HFFc6 (cell line): Measurements from ENCODE around the gene NLRP2B. TPM values are rescaled to one million over a fixed set of nuclear protein-coding genes. Genes with fewer than 3 reads are reported as not detected.
"Not testable (repeated sequence)": the region's sequence is repeated elsewhere in the genome, so short reads cannot be mapped to it uniquely, and the experiment has no call there.

Experiments used
- DNase-seq: peaks from one replicate; pipeline ENCODE4 v3.0.0-alpha.2; 2018
- H3K27ac Mint-ChIP-seq: 2 replicates; pipeline ENCODE4 v1.8.0; 2020; ENCODE audit warnings: mild to moderate bottlenecking, mixed read lengths
- H3K27me3 Mint-ChIP-seq: 2 replicates; pipeline ENCODE4 v1.8.0; 2021; ENCODE audit warnings: mild to moderate bottlenecking, moderate library complexity, mixed read lengths; ENCODE audit not compliant: insufficient read depth
- H3K36me3 Mint-ChIP-seq: 2 replicates; pipeline ENCODE4 v1.8.0; 2021; ENCODE audit warnings: low read depth, mixed read lengths
- H3K4me1 Mint-ChIP-seq: 2 replicates; pipeline ENCODE4 v1.8.0; 2020; ENCODE audit warnings: low read depth, mixed read lengths
- H3K4me3 Mint-ChIP-seq: 2 replicates; pipeline ENCODE4 v1.8.0; 2020; ENCODE audit warnings: mild to moderate bottlenecking, moderate library complexity, mixed read lengths
- H3K9me3 Mint-ChIP-seq: 2 replicates; pipeline ENCODE4 v1.8.0; 2020; ENCODE audit warnings: mild to moderate bottlenecking, mixed read lengths
- long read RNA-seq: library from polyadenylated mRNA; unstranded; transcript quantifications from one replicate; pipeline ENCODE4 v2.0.0, GENCODE V29; 2019
- total RNA-seq, 6 experiments: library from RNA; stranded (reverse); fragmentation: NEBNext Ultra II Directional; extraction: Animal tissue kit (Norgen Biotek cat#: 25700); gene quantifications; 2 replicates in 1 of 6; 3 replicates in 5 of 6; pipeline ENCODE4 v1.2.3, GENCODE V29; 2021
- TF ChIP-seq, protein P1 (sequence below): fragments of 200-600 bp; sonication (generic); IDR thresholded peaks from 2 replicates; pipeline ENCODE4 v1.5.0; 2021; ENCODE audit warnings: antibody characterized with exemption, mild to moderate bottlenecking

NLRP2B gene
- total RNA-seq = not detected
- long read RNA-seq = 0 reads

DNA sequence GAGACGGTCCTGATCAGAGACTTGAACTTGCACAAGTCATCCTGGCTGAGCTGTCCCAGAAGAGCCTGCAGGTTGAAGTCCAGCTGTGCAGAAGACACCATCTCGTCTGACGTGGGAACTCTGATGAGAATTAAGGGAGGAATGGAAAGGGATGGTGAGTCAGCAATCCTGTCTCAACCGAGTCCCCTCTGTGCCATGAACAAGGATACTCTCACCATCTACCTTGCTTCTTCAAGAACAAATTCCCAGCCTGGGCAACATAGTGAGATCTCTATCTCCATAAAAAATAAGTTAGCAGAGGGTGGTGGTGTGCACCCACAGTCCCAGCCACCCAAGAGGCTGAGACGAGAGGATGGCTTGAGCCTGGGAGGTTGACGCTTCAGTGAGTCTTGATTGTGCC lies at the start of gene NLRP2B:
Gene NLRP2B, minus strand, starts transcription at position 101 of the 400 bp plus-strand sequence.
- Mint-ChIP-seq H3K27ac (no peak within 1 kb of the TSS), H3K4me3 (no peak within 1 kb of the TSS), H3K4me1 (no peaks in the 10 kb centered on the region), H3K36me3 (no peaks in the 10 kb centered on the region), H3K27me3 (no peaks in the 10 kb centered on the region), H3K9me3 (0 out of 2 replicates have a peak, but pooled peaks cover 3% of the 10 kb centered on the region)
- TF ChIP-seq, protein P1, sequence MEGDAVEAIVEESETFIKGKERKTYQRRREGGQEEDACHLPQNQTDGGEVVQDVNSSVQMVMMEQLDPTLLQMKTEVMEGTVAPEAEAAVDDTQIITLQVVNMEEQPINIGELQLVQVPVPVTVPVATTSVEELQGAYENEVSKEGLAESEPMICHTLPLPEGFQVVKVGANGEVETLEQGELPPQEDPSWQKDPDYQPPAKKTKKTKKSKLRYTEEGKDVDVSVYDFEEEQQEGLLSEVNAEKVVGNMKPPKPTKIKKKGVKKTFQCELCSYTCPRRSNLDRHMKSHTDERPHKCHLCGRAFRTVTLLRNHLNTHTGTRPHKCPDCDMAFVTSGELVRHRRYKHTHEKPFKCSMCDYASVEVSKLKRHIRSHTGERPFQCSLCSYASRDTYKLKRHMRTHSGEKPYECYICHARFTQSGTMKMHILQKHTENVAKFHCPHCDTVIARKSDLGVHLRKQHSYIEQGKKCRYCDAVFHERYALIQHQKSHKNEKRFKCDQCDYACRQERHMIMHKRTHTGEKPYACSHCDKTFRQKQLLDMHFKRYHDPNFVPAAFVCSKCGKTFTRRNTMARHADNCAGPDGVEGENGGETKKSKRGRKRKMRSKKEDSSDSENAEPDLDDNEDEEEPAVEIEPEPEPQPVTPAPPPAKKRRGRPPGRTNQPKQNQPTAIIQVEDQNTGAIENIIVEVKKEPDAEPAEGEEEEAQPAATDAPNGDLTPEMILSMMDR = no peak
- DNase-seq = no peak

DNA sequence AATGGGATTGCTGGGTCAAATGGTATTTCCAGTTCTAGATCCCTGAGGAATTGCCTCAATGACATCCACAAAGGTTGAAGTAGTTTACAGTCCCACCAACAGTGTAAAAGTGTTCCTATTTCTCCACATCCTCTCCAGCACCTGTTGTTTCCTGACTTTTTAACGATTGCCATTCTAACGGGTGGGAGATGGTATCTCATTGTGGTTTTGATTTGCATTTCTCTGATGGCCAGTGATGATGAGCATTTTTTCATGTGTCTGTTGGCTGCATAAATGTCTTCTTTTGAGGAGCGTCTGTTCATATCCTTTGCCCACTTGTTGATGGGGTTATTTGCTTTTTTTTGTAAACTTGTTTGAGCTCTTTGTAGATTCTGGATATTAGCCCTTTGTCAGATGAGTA lies 45.9 kb upstream of the NLRP2B start:
- not testable (repeated sequence) for DNase-seq, H3K27me3 Mint-ChIP-seq, H3K4me3 Mint-ChIP-seq, H3K27ac Mint-ChIP-seq, H3K4me1 Mint-ChIP-seq, H3K36me3 Mint-ChIP-seq
- peaks cover 35% of the 10 kb centered on the region for H3K9me3 Mint-ChIP-seq

DNA sequence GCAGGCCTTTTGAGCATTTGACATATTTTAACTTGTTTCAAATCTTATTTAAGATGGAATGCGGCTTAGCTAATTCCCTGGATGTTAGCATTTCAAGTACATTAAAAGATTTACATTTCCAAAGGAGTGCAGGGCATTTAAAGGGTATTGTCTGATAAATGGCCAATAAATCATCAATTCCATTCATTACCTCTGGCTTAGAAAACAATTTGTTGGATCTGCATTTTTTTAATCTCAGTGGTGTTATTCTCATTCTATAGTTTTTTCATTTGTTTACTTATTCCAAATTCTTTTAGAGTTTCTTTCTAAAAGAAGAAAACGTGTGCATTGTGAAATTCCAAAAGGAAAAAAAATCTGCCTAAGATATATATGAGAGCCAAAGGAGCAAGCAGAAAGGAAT lies 1.3 kb upstream of the NLRP2B start:
- no peak overlapping the region for H3K4me3 Mint-ChIP-seq
- DNase-seq = no peak
- 0 out of 2 replicates have a peak, but pooled peaks cover 3% of the 10 kb centered on the region for H3K9me3 Mint-ChIP-seq
- no peaks in the 10 kb centered on the region for H3K27me3 Mint-ChIP-seq
- H3K36me3 Mint-ChIP-seq = no peaks in the 10 kb centered on the region
- no peaks in the 10 kb centered on the region for H3K4me1 Mint-ChIP-seq
- H3K27ac Mint-ChIP-seq = no peak overlapping the region
- TF ChIP-seq, protein P1 = no peak

DNA sequence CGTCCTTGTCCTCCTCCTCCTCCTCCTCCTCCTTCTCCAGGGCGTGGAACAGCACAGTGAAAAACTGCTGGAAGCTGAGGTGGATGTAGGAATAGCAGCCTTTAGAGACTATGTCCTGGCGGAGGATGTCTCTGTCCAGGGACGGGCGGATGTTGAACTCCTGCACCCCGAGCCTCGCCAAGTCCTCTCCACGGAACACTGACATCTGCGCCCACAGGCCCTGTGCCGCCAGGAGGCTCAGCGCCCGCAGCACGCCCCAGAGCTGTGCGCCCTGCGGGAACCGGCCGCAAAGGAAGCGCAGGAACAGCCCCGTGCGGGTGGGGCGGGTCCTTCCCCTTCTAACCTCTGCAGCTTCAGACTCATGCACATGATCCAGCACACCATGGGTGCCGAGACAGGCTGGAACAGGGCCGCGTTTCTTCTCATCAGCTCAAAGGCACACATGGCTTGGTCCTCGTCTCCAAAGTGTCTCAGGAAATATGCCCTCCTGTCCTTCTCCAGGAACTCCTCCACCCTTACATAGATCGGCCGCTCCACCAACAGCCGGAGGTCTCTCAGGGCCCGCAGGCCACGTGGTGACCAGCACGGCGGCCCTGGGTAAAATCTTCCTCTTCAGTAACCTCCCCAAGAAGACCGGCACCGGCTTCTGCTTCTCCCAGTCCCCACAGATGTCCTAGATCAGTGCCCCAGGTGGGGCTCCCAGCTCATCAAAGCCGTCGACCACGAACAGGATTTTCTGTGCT lies 1.2 kb downstream of the NLRP2B start:
- Mint-ChIP-seq H3K36me3 (no peaks in the 10 kb centered on the region), H3K4me3 (no peak overlapping the region), H3K4me1 (no peaks in the 10 kb centered on the region), H3K27ac (no peak overlapping the region), H3K27me3 (peaks cover 2% of the 10 kb centered on the region; the same call in 1 of the 2 replicates), H3K9me3 (peaks cover 3% of the 10 kb centered on the region; the same call in 1 of the 2 replicates)
- DNase-seq = no peak
- TF ChIP-seq, protein P1 = no peak

DNA sequence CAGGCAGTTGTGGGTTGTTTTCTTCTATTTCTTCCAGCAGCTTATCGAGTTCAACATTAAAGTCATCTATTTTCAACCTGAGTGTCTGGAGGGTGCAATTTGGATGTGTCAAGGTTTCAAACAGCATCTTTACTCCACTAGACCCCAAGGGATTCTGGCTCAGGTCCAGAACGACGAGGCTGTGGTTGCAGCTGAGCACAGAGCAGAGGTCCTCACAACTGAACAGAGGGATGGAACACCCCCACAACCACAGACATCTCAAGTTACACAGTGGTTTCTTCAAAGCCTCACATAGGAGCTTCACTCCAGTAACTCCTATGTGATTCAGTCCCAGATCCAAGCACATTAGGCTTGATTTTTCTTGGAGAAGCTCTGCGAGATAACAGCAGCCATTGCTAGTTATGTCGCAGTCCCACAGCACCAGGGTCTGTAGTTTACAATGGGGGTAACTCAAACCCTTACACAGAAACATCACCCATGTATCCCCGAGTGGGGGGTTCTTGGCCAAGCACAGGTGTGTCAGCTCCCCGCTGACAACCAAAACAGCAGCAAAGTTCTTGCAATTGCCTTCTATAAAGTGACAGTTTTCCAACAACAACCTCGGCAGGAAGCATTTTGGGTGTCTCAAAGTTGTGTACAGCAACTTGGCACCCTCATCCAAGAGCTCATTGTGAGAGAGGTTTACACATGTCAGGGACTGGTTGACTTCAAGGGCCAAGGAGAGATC lies 2.8 kb downstream of the NLRP2B start:
- TF ChIP-seq, protein P1 = no peak
- Mint-ChIP-seq H3K27ac (no peak overlapping the region), H3K4me1 (no peaks in the 10 kb centered on the region), H3K4me3 (no peak overlapping the region), H3K9me3 (peaks cover 3% of the 10 kb centered on the region; the same call in 1 of the 2 replicates), H3K36me3 (no peaks in the 10 kb centered on the region), H3K27me3 (peaks cover 2% of the 10 kb centered on the region; the same call in 1 of the 2 replicates)
- no peak for DNase-seq

DNA sequence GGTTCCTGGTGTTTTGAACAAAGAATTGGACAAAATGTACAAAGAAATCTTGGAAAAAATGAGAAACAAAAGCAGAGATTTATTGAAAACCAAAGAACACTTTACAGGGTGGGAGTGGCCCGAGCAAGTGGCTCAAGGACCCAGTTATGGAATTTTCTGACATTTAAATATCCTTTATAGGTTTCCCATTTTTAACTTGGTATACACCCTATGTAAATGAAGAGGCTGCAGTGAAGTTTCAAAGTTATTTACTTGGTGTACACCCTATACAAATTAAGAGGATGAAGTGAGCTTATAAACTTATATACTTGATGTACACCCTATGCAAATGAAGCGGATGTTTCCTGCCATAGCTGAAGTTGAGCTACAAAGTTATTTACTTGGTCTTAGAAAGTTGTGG lies 4.7 kb downstream of the NLRP2B start:
- Mint-ChIP-seq H3K36me3 (no peaks in the 10 kb centered on the region), H3K9me3 (peaks cover 3% of the 10 kb centered on the region; the same call in 1 of the 2 replicates), H3K4me3 (no peak overlapping the region), H3K27me3 (peaks cover 2% of the 10 kb centered on the region; the same call in 1 of the 2 replicates), H3K4me1 (no peaks in the 10 kb centered on the region), H3K27ac (no peak overlapping the region)
- TF ChIP-seq, protein P1 = no peak
- no peak for DNase-seq
